NCI-H2107 treated with DMSO at 0.1 percent for 48 hours (cell line): ENCODE data around the gene SLC2A6.

Experiments
- DNase-seq: peaks from one replicate; lab custom pipeline; 2025; ENCODE audit not compliant: unreplicated experiment; lab: John Stamatoyannopoulos, UW

Gene SLC2A6

GRCh38 chr9:133477992-133478850, 678 bp downstream of the SLC2A6 start:
- no peak for DNase-seq

GRCh38 chr9:133477461-133477860, 1.4 kb downstream of the SLC2A6 start:
- DNase-seq: no peak

- no peak for DNase-seq
These were observed 2.0 kb downstream of the SLC2A6 start for GRCh38 chr9:133476941-133477340.

GRCh38 chr9:133476036-133476931, 2.6 kb downstream of the SLC2A6 start:
- no peak for DNase-seq

GRCh38 chr9:133475292-133476012, 3.4 kb downstream of the SLC2A6 start:
- no peak for DNase-seq

GRCh38 chr9:133474853-133475252, 4.0 kb downstream of the SLC2A6 start:
- no peak for DNase-seq

- DNase-seq: no peak
These were observed 4.7 kb downstream of the SLC2A6 start for GRCh38 chr9:133474215-133474614.

- no peak for DNase-seq
These were observed 5.2 kb downstream of the SLC2A6 start for GRCh38 chr9:133473743-133474142.

- no peak for DNase-seq
These were observed 6.0 kb downstream of the SLC2A6 start for GRCh38 chr9:133472753-133473378.

GRCh38 chr9:133472277-133472645, 6.6 kb downstream of the SLC2A6 start:
- DNase-seq: no peak

- no peak for DNase-seq
These were observed 7.2 kb downstream of the SLC2A6 start for GRCh38 chr9:133471551-133472276.

- DNase-seq: no peak
These were observed 7.9 kb downstream of the SLC2A6 start for GRCh38 chr9:133470988-133471387.

- DNase-seq: no peak
These were observed 8.4 kb downstream of the SLC2A6 start for GRCh38 chr9:133470427-133470924.

- DNase-seq: no peak
These were observed 10.0 kb downstream of the SLC2A6 start for GRCh38 chr9:133468777-133469421.

- DNase-seq: no peak
These were observed 10.5 kb downstream of the SLC2A6 start for GRCh38 chr9:133468374-133468773.

GRCh38 chr9:133467101-133467500, 11.8 kb downstream of the SLC2A6 start:
- DNase-seq: no peak

- no peak for DNase-seq
These were observed 12.9 kb downstream of the SLC2A6 start for GRCh38 chr9:133465984-133466383.

- no peak for DNase-seq
These were observed 14.3 kb downstream of the SLC2A6 start for GRCh38 chr9:133464638-133465037.

GRCh38 chr9:133463864-133464615, 14.9 kb downstream of the SLC2A6 start:
- no peak for DNase-seq
